Gastrocnemius medialis (tissue), 4 donors: Measurements from ENCODE around the gene UBE3C. TPM values are rescaled to one million over a fixed set of nuclear protein-coding genes. Genes with fewer than 3 reads are reported as not detected.

Experiments used
- ATAC-seq, 2 donors: fragments of 150-250 bp; one replicate each; pipeline ENCODE4 v1.9.1; 2016
- DNase-seq, 2 donors: peaks; one replicate each; pipeline ENCODE4 v3.0.0-alpha.2; 2019
- H3K27ac ChIP-seq, 4 donors: fragments of 200-600 bp; sonication (generic); 1 replicate in 1 of 4; 2 replicates in 3 of 4; pipeline ENCODE4 v1.5.1; 2016 to 2018; ENCODE audit warnings: mild to moderate bottlenecking in 2 of 4, moderate library complexity in 1 of 4
- H3K27me3 ChIP-seq, 3 donors: fragments of 200-600 bp; sonication (generic) in 2 of 3; 1 replicate in 1 of 3; 2 replicates in 2 of 3; pipeline versions ENCODE4 v1.5.1 to v1.6.0; 2016 to 2019; ENCODE audit warnings: mild to moderate bottlenecking in 1 of 3, moderate library complexity in 1 of 3
- H3K36me3 ChIP-seq, 2 donors: fragments of 200-600 bp; sonication (generic) in 1 of 2; one replicate each; pipeline ENCODE4 v1.5.1; 2017 to 2018
- H3K4me1 ChIP-seq, 2 donors: fragments of 200-600 bp; sonication (generic) in 1 of 2; one replicate each; pipeline ENCODE4 v1.5.1; 2016 to 2017; ENCODE audit warnings: mild to moderate bottlenecking in 2 of 2
- H3K4me3 ChIP-seq, 4 donors: fragments of 200-600 bp; sonication (generic) in 3 of 4; 1 replicate in 1 of 4; 2 replicates in 3 of 4; pipeline ENCODE4 v1.5.1; 2016 to 2019; ENCODE audit warnings: mild to moderate bottlenecking in 2 of 4
- H3K9me3 ChIP-seq, 3 donors: fragments of 200-600 bp; sonication (generic) in 2 of 3; 1 replicate in 1 of 3; 2 replicates in 2 of 3; pipeline ENCODE4 v1.5.1; 2016 to 2019
- POLR2A ChIP-seq, 2 donors: fragments of 450-650 bp; IDR thresholded peaks; one replicate each; pipeline ENCODE4 v1.6.1; 2017; ENCODE audit warnings: antibody characterized with exemption in 2 of 2, mild to moderate bottlenecking in 2 of 2, moderate library complexity in 2 of 2
- in situ Hi-C, 4 donors: fragments of 200-750 bp; cut with MboI; loops; one replicate each; pipeline versions ENCODE4 v1.15.0 to v1.8.0; 2017; ENCODE audit warnings: low sequenced_read_pairs in 4 of 4
- intact Hi-C: fragments of 100-400 bp; cut with DNase I; formaldehyde crosslinking; loops from one replicate; pipeline ENCODE4 v1.15.1; 2023; ENCODE audit warnings: low total_unique reads
- total RNA-seq, 4 donors: library from RNA; depleted of rRNA; stranded (reverse); fragments of >200 nt; gene quantifications; one replicate each; pipeline versions ENCODE4 v1.1.0 to v1.2.3, GENCODE V29; 2016
- TF ChIP-seq, protein P1 (sequence below), 5 experiments: fragments of 450-650 bp in 3 of 5; fragments of 200-600 bp in 2 of 5; sonication (generic) in 2 of 5; IDR thresholded peaks in 4 of 5; conservative IDR thresholded peaks in 1 of 5; 1 replicate in 4 of 5; 2 replicates in 1 of 5; pipeline ENCODE4 v1.5.1; 2016 to 2019; ENCODE audit warnings: antibody characterized with exemption in 5 of 5, mild to moderate bottlenecking in 3 of 5, moderate library complexity in 3 of 5

The UBE3C gene
- total RNA-seq, 4 donors from 2014 or later: 64.4 to 123 (median 76.3) TPM

DNA sequence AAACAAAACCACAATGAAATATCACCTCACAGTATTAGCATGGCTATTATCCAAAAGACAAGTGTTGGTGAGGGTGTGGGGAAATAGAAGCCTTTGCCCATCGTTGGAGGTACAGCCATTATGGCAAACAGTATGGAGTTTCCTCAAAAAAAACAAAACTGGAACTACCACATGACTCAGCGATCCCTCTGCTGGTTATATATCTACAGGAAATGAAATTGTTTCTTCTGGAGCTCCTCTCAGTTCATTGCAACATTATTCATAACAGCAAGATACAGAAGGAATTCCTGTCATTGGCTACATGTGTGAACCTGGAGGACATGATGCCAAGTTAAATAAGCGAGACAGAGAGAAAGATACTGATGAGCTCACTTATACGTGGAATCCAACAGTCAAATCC is 2.4 kb upstream of the UBE3C start:
- Histone ChIP-seq H3K4me3 (no peak overlapping the region), H3K4me1 (peaks cover 16 to 20% of the 10 kb centered on the region in 2 donors), H3K36me3 (no peaks in the 10 kb centered on the region), H3K9me3 (no peaks in the 10 kb centered on the region), H3K27me3 (peaks cover 0 to 3% (median 2%) of the 10 kb centered on the region in 3 donors), H3K27ac (no peak overlapping the region)
- intact Hi-C loops (loop anchor here (5.0 to 10.0 kb wide), 3 partner anchors 244 to 494 kb away; partner anchors contain the start of genes LMBR1 and RNF32), in situ Hi-C loops (loop anchor here in 1 of 4 donors (25.0 kb wide), 1 partner anchor 174 kb away; no protein-coding TSS in a partner anchor)
- TF ChIP-seq POLR2A (IDR thresholded peaks at IDR 0.05): no peak
- TF ChIP-seq, protein P1, sequence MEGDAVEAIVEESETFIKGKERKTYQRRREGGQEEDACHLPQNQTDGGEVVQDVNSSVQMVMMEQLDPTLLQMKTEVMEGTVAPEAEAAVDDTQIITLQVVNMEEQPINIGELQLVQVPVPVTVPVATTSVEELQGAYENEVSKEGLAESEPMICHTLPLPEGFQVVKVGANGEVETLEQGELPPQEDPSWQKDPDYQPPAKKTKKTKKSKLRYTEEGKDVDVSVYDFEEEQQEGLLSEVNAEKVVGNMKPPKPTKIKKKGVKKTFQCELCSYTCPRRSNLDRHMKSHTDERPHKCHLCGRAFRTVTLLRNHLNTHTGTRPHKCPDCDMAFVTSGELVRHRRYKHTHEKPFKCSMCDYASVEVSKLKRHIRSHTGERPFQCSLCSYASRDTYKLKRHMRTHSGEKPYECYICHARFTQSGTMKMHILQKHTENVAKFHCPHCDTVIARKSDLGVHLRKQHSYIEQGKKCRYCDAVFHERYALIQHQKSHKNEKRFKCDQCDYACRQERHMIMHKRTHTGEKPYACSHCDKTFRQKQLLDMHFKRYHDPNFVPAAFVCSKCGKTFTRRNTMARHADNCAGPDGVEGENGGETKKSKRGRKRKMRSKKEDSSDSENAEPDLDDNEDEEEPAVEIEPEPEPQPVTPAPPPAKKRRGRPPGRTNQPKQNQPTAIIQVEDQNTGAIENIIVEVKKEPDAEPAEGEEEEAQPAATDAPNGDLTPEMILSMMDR (IDR thresholded peaks at IDR 0.05 in 4 of 5, conservative IDR thresholded peaks at IDR 0.05 in 1 of 5): no peak
- ATAC-seq (no peak), DNase-seq (no peak)

DNA sequence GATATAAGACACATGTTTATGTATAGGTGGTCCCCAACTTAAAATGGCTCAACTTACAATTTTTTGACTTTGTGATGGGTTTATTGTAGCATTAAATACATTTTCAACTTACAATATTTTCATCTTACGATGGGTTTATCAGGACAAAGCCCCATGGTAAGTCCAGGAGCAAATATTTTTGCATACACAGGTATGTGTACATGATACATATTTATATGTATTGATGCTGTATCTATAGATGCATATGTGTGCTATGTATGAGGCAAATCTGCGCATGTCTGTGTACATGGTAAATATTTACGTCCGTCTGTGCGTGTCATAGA is 664 bp upstream of the UBE3C start:
- TF ChIP-seq, protein P1 (IDR thresholded peaks at IDR 0.05 in 4 of 5, conservative IDR thresholded peaks at IDR 0.05 in 1 of 5): no peak
- no peak for TF ChIP-seq POLR2A (IDR thresholded peaks at IDR 0.05)
- no peaks in the 10 kb centered on the region for H3K36me3 ChIP-seq
- peak overlapping the region; percentile 81 to 94 (median 91) for H3K27ac ChIP-seq
- no peaks in the 10 kb centered on the region for H3K27me3 ChIP-seq
- in situ Hi-C loops (loop anchor here in 1 of 4 donors (25.0 kb wide), 1 partner anchor 176 kb away; no protein-coding TSS in a partner anchor), intact Hi-C loops (loop anchor here (2.0 to 10.0 kb wide), 5 partner anchors 199 to 1841 kb away; partner anchors contain the start of genes DNAJB6, INSIG1, LMBR1 and RNF32)
- H3K4me3 ChIP-seq: peak overlapping the region; percentile 54 to 82 (median 69)
- ATAC-seq: no peak
- DNase-seq: no peak
- no peaks in the 10 kb centered on the region for H3K9me3 ChIP-seq
- H3K4me1 ChIP-seq: peaks cover 29 to 36% of the 10 kb centered on the region in 2 donors

DNA sequence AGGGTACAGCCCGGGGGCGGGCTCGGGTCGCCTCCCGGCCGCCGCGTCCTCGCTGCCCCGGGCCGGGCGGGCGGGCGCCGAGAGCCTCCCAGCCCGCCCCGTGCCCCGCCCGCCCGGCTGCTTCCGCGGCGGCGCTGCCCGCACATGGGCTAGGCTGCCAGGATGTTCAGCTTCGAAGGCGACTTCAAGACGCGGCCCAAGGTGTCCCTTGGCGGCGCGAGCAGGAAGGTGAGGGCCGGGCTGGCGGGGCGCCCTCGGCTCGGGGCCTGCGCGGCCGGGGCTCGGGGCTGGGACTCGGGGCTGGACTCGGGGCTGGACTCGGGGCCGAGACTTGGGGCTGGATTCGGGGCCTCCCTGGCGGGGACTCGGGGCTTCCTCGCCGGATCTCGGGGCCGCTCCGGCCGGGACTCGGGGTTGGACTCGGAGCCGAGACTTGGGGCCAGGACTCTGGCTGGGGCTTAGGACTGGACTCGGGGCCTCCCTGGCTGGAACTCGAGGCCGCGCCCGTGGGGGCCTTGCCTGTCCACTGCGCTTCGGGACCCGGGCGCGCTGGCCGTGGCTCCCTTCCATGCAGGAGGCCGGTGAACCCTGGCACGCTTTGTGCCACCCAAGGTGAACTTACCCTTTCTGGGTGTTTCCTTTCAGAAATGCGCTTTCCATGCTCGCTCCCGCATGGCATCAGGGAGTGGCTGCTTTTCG is 534 bp downstream of the UBE3C start:
- ATAC-seq (peak; percentile 71 to 74), DNase-seq (peak; percentile 12 to 44)

DNA sequence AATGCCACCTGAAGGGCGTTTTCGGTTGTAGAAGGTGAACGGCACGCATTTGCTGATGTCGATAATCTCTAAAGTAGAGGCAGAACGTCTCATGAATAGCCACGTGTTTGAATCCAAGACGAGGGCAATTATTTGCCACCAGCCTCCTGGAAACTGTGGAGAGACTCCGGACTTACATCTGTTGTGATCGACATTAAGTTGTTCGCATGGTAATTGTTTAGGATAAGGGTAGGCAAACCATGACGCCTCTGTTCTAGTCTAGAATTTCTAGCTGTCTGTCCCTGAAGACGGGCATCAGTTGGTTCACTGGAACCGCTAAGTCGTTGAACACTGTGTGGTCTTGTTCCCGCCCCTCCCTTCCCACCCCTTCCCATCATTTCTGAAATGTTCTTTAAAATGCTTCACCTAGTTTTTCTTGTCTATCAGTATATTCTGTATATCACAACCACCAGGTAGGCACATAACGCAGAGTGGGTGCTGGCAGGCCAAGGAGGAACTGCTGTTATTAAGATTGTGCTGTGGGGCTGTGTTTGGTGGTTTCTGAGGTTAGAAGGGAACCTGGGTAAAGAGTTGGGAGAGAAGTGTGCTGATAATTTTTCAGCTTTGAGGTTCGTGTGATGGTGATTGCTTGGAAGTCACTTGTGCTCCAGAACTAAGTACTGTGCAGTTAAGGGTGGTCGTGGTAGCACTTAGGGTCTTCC is 1.2 kb downstream of the UBE3C start:
- peak overlapping the region; percentile 81 to 94 (median 91) for H3K27ac ChIP-seq
- no peaks in the 10 kb centered on the region for H3K27me3 ChIP-seq
- in situ Hi-C loops: loop anchor here in 3 of 4 donors (10.0 to 25.0 kb wide), 3 partner anchors 115 to 185 kb away; no protein-coding TSS in a partner anchor
- peaks cover 33 to 54% of the 10 kb centered on the region in 2 donors for H3K4me1 ChIP-seq
- H3K36me3 ChIP-seq: no peaks in the 10 kb centered on the region
- ATAC-seq (no peak), DNase-seq (no peak)
- H3K4me3 ChIP-seq: peak overlapping the region; percentile 79 to 93 (median 80)
- TF ChIP-seq POLR2A (IDR thresholded peaks at IDR 0.05): no peak
- no peaks in the 10 kb centered on the region for H3K9me3 ChIP-seq
- intact Hi-C loops: loop anchor here (2.0 to 10.0 kb wide), 5 partner anchors 197 to 1843 kb away; partner anchors contain the start of genes DNAJB6, INSIG1, LMBR1 and RNF32

More for the DNA sequence above, 534 bp downstream of the UBE3C start:
- TF ChIP-seq, protein P1 (IDR thresholded peaks at IDR 0.05 in 4 of 5, conservative IDR thresholded peaks at IDR 0.05 in 1 of 5): no peak
- no peak for TF ChIP-seq POLR2A (IDR thresholded peaks at IDR 0.05)
- no peaks in the 10 kb centered on the region for H3K9me3 ChIP-seq
- H3K27me3 ChIP-seq: no peaks in the 10 kb centered on the region
- H3K4me1 ChIP-seq: peaks cover 32 to 48% of the 10 kb centered on the region in 2 donors
- peak overlapping the region; percentile 81 to 94 (median 91) for H3K27ac ChIP-seq
- in situ Hi-C loops: loop anchor here in 1 of 4 donors (25.0 kb wide), 1 partner anchor 177 kb away; no protein-coding TSS in a partner anchor
- intact Hi-C loops: loop anchor here (2.0 to 10.0 kb wide), 5 partner anchors 198 to 1842 kb away; partner anchors contain the start of genes DNAJB6, INSIG1, LMBR1 and RNF32
- H3K4me3 ChIP-seq: peak overlapping the region; percentile 79 to 93 (median 80)
- H3K36me3 ChIP-seq: no peaks in the 10 kb centered on the region
